GM08714 (cell line): ENCODE results near the gene ANGPTL7.

Source experiments
- H3K4me3 ChIP-seq: fragments of 200-500 bp; sonication (Bioruptor generic); 2 replicates; pipeline ENCODE4 v1.5.1; 2014; ENCODE audit warnings: mild to moderate bottlenecking, low read length, inconsistent platforms
- ZNF274 ChIP-seq: IDR thresholded peaks from 2 replicates; pipeline ENCODE4 v1.6.1; 2012; ENCODE audit warnings: mild to moderate bottlenecking, low read depth, low read length

The ANGPTL7 gene

DNA sequence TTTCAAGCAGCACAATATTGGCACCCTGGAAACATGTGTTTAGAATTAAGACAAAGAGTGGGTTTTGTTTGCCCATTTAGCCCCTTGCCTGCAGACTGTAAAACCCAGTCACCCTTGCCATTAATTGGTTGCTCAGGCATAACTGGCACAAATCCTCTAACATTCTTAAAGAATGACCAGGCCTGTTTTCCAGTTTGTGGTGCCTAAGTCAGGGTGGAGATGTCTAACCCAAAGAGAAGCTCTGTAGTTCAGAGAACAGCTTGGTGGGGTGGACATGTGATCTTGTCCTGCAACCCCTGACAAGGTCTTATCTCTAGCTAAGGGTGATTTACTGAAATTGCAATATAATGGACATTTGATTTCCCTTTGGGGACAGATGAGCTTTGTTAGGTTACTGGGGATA, 8.8 kb upstream of the ANGPTL7 start:
- H3K4me3 ChIP-seq, result no peak overlapping the region
- no peak for TF ChIP-seq ZNF274

GRCh38 chr1:11182884-11183283, 6.3 kb upstream of the ANGPTL7 start:
- no peak overlapping the region for H3K4me3 ChIP-seq
- no peak for TF ChIP-seq ZNF274

DNA sequence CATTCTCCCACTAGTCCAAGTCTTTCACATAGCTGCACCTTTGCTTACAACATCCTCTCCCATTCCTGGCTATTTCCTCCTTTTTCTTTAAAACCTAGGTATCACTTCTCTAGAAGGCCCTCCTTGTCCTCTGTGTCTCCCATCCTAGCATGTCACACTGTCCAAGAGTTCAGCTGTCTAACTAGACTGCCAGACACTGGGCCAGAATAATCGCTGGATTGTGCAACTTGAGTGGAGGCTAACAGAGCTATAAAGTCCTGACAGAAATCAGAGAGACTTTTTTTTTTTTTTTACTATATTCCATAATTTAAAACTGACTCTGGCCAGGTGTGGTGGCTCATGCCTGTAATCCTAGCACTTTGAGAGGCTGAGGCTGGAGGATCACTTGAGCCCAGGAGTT, 4.2 kb upstream of the ANGPTL7 start:
- TF ChIP-seq ZNF274, result no peak
- no peak overlapping the region for H3K4me3 ChIP-seq

DNA sequence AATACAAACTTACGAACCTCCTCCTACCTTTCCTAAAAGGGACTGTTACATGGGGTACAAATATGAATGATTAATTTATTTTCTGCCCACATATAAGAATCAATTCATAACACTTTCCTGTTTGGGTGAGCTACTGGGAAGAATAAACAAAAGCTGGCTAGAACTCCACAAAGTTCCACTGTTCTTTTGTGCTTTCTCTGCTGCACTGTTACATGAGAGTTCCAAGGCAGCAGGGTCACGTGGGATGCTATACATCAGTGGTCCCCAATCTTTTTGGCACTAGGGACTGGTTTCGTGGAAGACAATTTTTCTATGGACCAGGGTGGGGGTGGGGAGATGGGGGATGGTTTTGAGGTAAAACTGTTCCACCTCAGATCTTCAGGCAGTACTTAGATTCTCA, 2.2 kb upstream of the ANGPTL7 start:
- no peak for TF ChIP-seq ZNF274
- no peak overlapping the region for H3K4me3 ChIP-seq

- TF ChIP-seq ZNF274, result no peak
- H3K4me3 ChIP-seq, result no peak overlapping the region
These were observed 1.7 kb upstream of the ANGPTL7 start for GRCh38 chr1:11187494-11187893.

DNA sequence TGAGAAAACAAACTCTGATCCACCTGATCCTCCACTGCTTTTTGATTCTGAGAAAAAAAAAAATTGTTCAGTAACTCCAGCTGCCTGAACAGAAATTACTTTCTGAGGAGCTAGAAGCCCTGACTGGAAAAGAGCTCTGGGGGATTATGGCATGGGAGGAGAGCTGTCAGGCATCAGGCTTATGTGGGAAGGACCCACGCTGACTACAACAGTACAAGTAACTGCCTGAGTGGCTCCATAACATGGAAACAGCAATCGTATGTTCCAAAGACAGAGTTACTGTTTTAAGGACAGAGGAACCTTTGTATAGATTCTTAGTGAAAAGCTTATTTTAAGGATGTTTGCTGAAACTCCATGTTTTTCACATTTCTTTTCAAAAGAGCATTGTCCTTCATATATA, 1.2 kb upstream of the ANGPTL7 start:
- TF ChIP-seq ZNF274, result no peak
- no peak overlapping the region for H3K4me3 ChIP-seq

DNA sequence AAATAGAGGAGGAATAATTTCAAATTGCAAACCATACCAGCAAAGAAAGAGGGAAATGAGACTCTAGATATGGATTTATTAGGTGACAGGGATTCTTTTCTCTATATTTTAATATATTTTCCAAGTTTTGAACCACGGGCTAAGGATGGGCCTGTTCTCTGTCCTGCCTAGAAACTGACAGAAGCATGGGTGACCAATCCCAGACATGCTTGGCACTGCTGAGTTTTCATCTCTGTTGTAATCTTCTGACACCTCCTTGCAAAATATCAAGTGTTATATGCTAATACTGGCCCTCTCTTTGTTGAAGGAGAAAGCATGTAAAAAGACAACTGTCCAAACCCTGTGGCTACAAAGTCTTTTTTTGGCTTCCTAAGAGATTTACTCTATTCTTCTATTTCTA, 774 bp upstream of the ANGPTL7 start:
- H3K4me3 ChIP-seq, result no peak overlapping the region
- no peak for TF ChIP-seq ZNF274

DNA sequence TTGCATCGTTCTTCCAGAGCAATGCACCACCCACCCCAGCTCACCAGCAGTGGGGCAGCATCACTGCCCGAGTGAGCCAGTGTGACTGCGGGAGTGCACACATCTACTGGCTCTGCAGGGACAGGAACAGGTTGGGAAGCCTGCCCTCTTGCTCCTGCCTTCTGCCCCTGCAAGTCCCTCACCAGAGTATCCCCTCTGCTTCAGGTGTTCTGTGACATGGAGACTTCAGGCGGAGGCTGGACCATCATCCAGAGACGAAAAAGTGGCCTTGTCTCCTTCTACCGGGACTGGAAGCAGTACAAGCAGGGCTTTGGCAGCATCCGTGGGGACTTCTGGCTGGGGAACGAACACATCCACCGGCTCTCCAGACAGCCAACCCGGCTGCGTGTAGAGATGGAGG, 4.2 kb downstream of the ANGPTL7 start:
- H3K4me3 ChIP-seq, result no peak overlapping the region
- no peak for TF ChIP-seq ZNF274

- TF ChIP-seq ZNF274, result no peak
- no peak overlapping the region for H3K4me3 ChIP-seq
These were observed 5.4 kb downstream of the ANGPTL7 start for GRCh38 chr1:11194407-11195176.

GRCh38 chr1:11196945-11197344, 7.8 kb downstream of the ANGPTL7 start:
- TF ChIP-seq ZNF274, result no peak
- H3K4me3 ChIP-seq, result no peak overlapping the region

DNA sequence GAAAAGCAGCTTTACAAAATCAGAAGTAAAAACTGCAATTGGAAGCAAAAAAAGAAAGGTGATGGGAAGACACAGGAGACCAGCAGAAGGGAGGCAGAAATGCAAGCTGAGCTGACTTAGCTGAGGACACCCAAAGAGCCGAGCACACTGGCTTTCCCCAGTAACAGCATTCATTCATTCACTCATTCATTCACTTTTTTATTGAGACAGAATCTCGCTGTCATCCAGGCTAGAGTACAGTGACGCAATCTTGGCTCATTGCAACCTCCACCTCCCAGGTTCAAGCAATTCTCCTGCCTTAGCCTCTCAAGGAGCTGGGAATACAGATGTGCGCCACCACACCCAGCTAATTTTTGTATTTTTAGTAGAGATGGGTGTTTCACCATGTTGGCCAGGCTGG, 8.2 kb downstream of the ANGPTL7 start:
- no peak overlapping the region for H3K4me3 ChIP-seq
- TF ChIP-seq ZNF274, result no peak

- no peak for TF ChIP-seq ZNF274
- H3K4me3 ChIP-seq, result no peak overlapping the region
These were observed 9.1 kb downstream of the ANGPTL7 start for GRCh38 chr1:11198257-11198656.

GRCh38 chr1:11198851-11199594, 9.9 kb downstream of the ANGPTL7 start:
- no peak for TF ChIP-seq ZNF274
- H3K4me3 ChIP-seq, result no peak overlapping the region

- TF ChIP-seq ZNF274, result no peak
- H3K4me3 ChIP-seq, result no peak overlapping the region
These were observed 15.4 kb downstream of the ANGPTL7 start for GRCh38 chr1:11204396-11205190.
